HG02885 (cell line): ENCODE data around the gene MRPS6.

Experiments
- ATAC-seq: cut with Tn5 transposase; IDR thresholded peaks from one replicate; pipeline ENCODE4 v1.9.1; 2021; ENCODE audit warnings: mild to moderate bottlenecking; ENCODE audit not compliant: unreplicated experiment, poor library complexity

MRPS6 gene

GRCh38 chr21:34129901-34130715 is 56.7 kb downstream of the MRPS6 start:
- no peak for ATAC-seq

DNA sequence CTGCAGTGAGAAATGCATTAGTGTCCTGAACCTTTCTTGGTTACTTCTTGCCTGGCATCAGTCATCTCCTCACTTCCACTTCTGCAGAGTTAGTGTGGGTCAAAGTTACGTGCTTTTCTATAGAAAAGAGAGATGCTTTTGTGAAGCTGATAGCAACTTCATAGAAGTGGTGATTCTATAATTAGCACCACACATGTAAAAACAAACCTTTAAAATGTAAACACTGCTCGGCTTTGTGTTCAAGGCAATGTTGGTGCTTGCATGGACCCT is 57.3 kb downstream of the MRPS6 start:
- ATAC-seq: no peak

DNA sequence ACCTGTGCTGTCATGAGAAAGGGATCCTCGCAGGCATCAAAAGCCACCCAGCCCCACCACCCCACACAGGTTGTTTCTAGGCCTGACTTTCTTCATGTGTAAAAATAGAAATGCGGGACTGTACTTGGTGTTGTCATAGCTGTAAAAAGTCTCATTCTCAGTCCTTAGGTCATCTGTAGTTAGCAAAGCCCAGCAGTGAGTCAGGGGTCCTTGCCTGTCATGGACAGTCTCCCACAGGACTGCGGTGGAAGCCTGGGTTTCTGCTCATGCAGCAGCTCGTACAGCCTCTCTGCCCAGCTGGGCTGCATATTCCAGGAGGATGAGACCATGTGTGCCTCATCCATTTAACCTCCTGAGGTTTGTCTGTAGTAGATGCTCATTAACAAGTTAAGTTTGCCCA is 58.2 kb downstream of the MRPS6 start:
- ATAC-seq: no peak

GRCh38 chr21:34132202-34132601 is 58.8 kb downstream of the MRPS6 start:
- no peak for ATAC-seq

- ATAC-seq: no peak
Observed at GRCh38 chr21:34132926-34133325, 59.5 kb downstream of the MRPS6 start.

DNA sequence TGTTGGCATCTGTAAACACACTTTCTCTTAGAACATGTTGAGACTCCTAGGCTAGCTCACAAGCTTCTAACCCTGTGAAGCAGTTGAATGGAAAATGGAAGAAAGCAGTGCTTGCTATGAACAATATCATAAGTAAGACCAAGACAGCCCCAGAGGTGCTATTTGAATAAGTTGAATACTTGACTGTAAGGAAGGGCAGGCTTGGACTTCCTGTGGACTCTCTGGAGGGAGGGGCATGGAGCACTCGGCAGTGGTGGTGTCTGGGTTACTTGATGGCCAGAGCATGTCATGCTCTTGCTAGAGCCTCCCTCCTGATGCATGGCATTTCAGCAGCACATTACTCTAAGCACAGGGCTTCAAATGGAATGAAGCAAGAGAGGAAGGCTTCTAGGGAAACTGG is 60.0 kb downstream of the MRPS6 start:
- ATAC-seq: no peak

DNA sequence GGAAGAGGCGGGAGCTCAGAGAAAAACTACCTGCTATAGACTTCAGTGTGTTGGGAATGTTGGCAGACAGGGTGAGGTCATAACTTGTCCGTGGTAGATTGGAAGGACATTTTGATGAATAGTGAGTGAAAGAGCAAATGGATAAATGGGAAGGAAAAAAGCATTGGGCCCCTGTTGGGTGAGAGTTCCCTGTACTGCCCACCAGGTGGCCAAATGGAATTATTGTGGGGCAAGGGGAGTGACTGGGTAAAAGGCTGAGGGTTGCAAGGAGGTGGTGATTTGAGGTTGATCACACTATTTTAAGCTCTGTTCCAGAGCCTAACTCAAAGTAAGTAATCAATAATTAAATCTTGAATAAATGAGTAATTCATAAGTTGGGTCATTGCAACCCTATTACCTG is 60.4 kb downstream of the MRPS6 start:
- no peak for ATAC-seq

GRCh38 chr21:34135330-34135729 is 62.0 kb downstream of the MRPS6 start:
- no peak for ATAC-seq

DNA sequence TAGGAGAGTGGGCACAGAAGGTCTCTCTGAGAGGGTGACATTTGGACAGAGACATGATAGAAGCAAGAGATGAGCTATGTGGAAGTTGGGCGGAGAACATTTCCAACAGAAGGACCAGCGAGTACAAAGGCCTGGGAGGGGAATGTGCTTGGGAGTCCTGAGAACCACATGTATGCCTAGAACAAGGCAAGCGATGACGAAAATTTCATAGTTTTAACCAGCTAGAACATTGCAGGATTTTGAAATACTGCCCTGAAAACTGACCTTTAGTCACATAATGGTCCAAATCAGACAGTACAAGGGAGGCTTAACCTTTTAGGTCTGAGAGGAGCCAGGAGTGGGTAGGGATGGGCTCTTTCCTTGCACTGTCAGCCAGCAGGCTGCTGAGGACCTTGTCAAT is 68.0 kb downstream of the MRPS6 start:
- ATAC-seq: no peak

DNA sequence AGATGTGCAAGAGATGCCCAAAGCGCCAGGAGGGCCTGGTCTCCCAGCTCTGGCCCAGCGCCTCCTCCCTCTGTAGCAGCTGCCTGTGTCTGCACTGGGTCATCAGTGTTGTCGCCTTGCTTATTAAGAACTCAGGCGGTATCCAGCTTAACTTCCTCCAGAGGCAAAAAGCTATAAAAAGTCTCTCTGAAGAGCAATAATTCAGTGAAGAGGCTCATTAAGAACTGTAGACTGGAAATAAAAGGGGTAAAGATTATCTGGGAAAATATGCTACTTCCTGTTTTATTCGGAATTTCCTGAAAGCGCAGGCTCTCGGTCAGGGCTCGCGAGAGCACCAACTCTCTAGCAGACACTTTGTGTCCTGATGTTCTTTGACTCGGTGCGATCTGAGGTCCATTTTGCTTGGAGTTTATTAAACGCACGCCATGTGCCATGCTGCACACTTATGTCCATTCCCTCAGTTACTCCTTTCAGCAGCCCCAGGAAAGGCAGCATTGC is 70.4 kb downstream of the MRPS6 start:
- ATAC-seq: no peak

DNA sequence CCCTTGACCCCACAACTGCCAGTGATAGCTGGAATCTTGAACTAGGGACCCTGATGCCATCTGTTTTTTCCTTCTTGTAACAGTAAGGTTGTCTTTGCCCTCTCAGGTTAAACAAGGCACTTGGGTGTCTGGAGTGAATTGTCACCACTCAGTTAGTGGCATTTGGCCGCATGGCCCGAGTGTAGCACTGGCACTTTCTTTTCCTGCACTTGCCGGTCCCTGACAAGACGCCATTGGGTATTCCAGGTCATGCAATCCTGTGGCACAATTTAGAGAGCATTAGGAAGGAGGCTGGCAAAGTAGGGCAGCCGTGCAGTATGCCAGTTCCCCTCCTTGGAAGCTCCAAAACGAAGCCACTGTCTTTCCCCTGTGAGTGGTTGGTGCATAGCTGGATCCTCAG is 70.8 kb downstream of the MRPS6 start:
- no peak for ATAC-seq

GRCh38 chr21:34147792-34148418 is 74.5 kb downstream of the MRPS6 start:
- no peak for ATAC-seq

- no peak for ATAC-seq
Observed at GRCh38 chr21:34148419-34148804, 75.0 kb downstream of the MRPS6 start.

GRCh38 chr21:34148826-34149558 is 75.6 kb downstream of the MRPS6 start:
- ATAC-seq: no peak

GRCh38 chr21:34152500-34152899 is 79.1 kb downstream of the MRPS6 start:
- no peak for ATAC-seq

DNA sequence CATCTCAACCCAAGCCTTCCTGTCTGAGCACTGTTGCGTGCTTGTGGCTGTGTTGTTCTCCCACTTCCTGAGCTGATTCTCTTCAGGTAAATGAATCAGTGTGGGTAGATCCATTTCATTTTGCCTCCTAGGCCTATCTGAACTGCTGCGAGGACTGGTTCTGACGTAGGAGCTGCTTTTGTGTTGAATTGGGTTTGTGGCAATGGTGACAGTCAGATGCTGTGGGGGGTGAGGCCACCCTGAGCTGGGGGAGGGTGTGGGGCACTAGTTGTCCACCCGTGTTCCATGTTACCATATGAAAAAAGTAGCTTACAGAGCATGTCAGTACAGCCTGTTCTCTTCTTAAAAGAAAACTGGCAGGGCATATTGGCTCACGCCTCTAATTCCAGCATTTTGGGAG is 81.5 kb downstream of the MRPS6 start:
- ATAC-seq: no peak

DNA sequence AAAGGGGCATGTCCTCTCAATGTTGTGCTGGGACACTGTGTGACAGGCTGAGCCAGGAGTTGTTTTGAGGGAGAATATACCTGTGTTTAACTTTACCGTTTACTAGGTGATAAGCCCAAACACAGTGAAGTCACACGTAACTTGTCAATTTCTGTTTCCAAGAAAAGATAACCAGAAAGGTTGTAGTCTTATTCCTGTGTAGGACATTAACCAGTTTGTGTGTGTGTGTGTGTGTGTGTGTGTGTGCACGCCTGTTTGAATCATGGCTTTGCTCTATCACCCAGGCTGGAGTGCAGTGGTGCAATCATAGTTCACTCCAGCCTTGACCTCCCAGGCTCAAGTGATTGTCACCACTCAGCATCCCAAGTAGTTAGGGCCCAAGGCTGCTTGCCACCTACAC is 83.6 kb downstream of the MRPS6 start:
- ATAC-seq: no peak

DNA sequence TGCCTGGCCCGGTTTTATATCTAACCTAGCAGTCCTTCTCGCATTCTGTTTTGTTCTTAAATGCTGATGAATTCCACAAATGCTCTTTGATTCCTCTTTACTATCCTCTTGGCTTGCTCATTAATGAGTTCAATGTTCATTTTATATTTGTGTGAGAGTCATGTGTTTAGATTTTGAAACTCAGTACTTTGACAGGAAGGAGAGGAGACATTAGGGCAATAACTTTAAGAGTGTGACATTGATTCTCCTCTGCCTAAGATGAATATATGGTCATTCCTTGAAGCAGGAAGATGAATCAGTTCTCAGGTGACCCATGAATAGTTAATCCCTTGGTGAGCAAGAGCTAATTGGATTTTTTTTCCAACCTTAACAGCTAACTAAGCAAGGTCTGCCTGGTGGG is 84.1 kb downstream of the MRPS6 start:
- ATAC-seq: no peak

GRCh38 chr21:34158866-34159835 is 85.8 kb downstream of the MRPS6 start:
- ATAC-seq: no peak

DNA sequence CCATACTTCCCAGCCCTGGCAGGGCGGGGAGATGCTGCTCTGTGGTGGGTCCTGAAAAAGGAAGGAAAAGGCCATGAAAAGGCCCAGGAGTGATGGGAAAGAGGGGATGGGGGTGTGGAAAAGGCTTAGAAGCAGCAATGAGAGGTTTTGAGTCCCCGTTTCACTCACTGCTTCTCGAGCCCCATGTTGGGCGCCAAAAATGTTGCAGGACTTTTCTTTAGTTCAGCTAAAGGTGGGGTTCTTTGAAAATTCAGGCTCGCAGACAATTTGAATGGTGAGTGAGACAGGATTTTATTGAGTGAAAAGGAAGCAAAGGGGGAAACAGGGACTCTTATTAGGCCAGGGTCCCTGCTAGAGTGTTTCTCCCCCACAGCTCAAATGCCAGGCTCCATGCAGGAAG is 93.1 kb downstream of the MRPS6 start:
- ATAC-seq: no peak
